Colonic mucosa (tissue), 4 donors: ENCODE measurements around the gene GALNT15. TPM values are rescaled to one million over a fixed set of nuclear protein-coding genes. Genes with fewer than 3 reads are reported as not detected.

Experiments
- DNase-seq: peaks from one replicate; pipeline ENCODE4 v3.0.0-alpha.2; 2020
- H3K27ac ChIP-seq: fragments of 200-600 bp; one replicate; pipeline ENCODE4 v1.8.0; 2021
- H3K27me3 ChIP-seq: fragments of 200-600 bp; one replicate; pipeline ENCODE4 v1.8.0; 2021
- H3K36me3 ChIP-seq: fragments of 200-600 bp; one replicate; pipeline ENCODE4 v1.8.0; 2021
- H3K4me1 ChIP-seq: fragments of 200-600 bp; one replicate; pipeline ENCODE4 v1.8.0; 2021; ENCODE audit warnings: mild to moderate bottlenecking
- H3K4me3 ChIP-seq: fragments of 200-600 bp; one replicate; pipeline ENCODE4 v1.8.0; 2021
- H3K9ac ChIP-seq, 2 donors: one replicate each; pipeline ENCODE4 v1.7.0; 2013; ENCODE audit warnings: control low read depth in 2 of 2, low read depth in 2 of 2, low read length in 2 of 2
- H3K9me3 ChIP-seq: fragments of 200-600 bp; one replicate; pipeline ENCODE4 v1.8.0; 2021
- intact Hi-C: fragments of 100-400 bp; cut with DNase I; formaldehyde crosslinking; loops from one replicate; pipeline ENCODE4 v1.14.1; 2022
- total RNA-seq, 2 donors: library from RNA; stranded (reverse); fragmentation: NEBNext Ultra II Directional in 1 of 2; extraction: Animal tissue kit (Norgen Biotek cat#: 25700) in 1 of 2; gene quantifications; one replicate each; pipeline ENCODE4 v1.2.1, GENCODE V29; 2021
- TF ChIP-seq, protein P1 (sequence below): fragments of 200-600 bp; IDR thresholded peaks from one replicate; pipeline ENCODE4 v1.8.0; 2022; ENCODE audit warnings: antibody characterized with exemption, mild to moderate bottlenecking
- donor health status: healthy.
- donor health status: DM: no; HTN: no; CAD: no.
- donor health status: DM: no; HTN: no; CAD: no.

The GALNT15 gene
- total RNA-seq, 2 donors from 2014 or later: 2.1 to 4.5 TPM

DNA sequence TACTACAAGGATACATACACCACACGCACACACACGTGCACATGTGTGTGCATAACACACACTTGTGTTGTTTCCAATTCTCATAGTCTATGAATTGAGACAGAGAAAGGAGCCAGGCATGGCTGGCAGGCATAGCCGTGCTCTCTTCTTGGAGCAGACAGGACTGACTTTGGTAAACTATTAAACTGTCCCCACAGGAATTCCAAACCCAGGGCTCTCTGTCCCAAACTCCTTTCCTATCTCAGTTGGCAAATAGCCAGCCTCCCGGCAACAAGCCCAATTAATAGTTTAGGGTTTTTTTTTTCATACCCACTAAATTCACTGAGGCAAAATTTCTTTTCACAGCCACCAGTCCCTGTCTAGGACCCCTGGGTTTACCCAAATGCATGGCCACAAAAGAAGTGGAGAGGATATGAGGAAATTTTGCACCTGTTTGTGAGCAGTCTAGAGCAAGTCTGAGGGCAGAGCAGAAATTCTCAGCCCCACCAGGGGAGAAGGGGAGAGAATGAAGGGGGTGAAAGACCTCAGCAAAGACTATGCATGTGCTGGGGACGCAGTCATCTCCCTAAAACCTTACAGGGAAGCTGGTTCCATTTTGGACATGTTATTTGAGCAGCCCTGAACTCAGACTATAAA lies 17.8 kb downstream of the GALNT15 start:
- H3K36me3 ChIP-seq: no peaks in the 10 kb centered on the region
- no peaks in the 10 kb centered on the region for H3K27me3 ChIP-seq
- no peaks in the 10 kb centered on the region for H3K9me3 ChIP-seq
- H3K27ac ChIP-seq: no peak overlapping the region
- TF ChIP-seq, protein P1, sequence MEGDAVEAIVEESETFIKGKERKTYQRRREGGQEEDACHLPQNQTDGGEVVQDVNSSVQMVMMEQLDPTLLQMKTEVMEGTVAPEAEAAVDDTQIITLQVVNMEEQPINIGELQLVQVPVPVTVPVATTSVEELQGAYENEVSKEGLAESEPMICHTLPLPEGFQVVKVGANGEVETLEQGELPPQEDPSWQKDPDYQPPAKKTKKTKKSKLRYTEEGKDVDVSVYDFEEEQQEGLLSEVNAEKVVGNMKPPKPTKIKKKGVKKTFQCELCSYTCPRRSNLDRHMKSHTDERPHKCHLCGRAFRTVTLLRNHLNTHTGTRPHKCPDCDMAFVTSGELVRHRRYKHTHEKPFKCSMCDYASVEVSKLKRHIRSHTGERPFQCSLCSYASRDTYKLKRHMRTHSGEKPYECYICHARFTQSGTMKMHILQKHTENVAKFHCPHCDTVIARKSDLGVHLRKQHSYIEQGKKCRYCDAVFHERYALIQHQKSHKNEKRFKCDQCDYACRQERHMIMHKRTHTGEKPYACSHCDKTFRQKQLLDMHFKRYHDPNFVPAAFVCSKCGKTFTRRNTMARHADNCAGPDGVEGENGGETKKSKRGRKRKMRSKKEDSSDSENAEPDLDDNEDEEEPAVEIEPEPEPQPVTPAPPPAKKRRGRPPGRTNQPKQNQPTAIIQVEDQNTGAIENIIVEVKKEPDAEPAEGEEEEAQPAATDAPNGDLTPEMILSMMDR: no peak
- H3K4me1 ChIP-seq: no peaks in the 10 kb centered on the region
- intact Hi-C loops: no loop called here
- no peak overlapping the region for H3K9ac ChIP-seq
- DNase-seq: no peak
- H3K4me3 ChIP-seq: no peak overlapping the region

DNA sequence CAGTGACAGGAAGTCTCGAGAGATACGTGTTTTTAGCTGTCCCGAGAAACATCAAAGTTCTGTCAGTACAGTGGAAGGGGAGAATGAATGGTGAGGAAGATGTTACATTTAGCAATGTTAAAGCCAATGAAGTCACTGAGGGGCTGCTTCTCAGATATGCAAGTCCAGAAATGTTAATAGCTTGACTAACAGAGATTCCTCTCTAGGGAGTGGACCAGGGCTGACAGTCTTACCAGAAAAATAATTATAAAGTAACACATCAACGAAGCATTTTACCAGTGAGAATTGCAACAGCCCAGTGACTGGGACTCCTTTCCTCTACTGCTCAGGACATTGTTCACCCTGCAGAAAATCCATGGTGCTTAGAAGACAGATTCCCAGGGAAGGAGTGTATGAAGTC lies 23.9 kb downstream of the GALNT15 start:
- intact Hi-C loops: no loop called here
- no peaks in the 10 kb centered on the region for H3K36me3 ChIP-seq
- TF ChIP-seq, protein P1: no peak
- no peak overlapping the region for H3K9ac ChIP-seq
- DNase-seq: no peak
- no peaks in the 10 kb centered on the region for H3K4me1 ChIP-seq
- no peak overlapping the region for H3K4me3 ChIP-seq
- no peak overlapping the region for H3K27ac ChIP-seq
- no peaks in the 10 kb centered on the region for H3K9me3 ChIP-seq
- no peaks in the 10 kb centered on the region for H3K27me3 ChIP-seq

DNA sequence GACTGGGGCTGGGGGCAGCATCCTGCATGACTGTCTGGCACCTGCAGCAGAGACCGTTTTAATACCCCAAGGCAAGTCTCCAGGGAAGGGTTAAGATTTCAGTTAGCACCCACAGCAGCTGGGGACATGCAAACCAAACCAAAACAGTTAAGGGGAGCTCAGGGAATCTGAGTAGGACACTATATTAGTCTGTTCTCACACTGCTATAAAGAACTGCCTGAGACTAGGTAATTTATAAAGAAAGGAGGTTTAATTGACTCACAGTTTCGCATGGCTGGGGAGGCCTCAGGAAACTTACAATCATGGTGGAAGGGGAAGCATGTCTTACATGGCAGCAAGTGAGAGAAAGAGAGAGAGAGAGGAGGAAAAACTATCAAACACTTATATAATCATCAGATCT lies 25.3 kb downstream of the GALNT15 start:
- intact Hi-C loops: no loop called here
- Histone ChIP-seq H3K27me3 (no peaks in the 10 kb centered on the region), H3K4me1 (no peaks in the 10 kb centered on the region), H3K36me3 (no peaks in the 10 kb centered on the region), H3K4me3 (no peak overlapping the region), H3K9me3 (no peaks in the 10 kb centered on the region), H3K9ac (no peak overlapping the region), H3K27ac (no peak overlapping the region)
- TF ChIP-seq, protein P1: no peak
- no peak for DNase-seq

DNA sequence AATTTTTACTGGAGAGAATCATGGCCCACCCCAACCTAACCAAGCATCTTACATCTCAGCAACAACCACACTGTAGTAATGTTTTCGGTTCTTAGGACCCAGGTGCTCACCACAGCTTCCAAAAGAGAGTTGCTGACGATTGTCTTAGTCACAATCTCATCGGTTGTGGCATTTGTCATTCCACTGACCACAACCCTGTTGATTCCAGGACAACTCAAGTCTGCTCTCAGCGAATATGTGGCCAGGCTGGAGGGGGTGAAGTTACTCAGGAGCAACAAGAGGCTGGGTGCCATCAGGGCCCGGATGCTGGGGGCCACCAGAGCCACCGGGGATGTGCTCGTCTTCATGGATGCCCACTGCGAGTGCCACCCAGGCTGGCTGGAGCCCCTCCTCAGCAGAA lies 25.9 kb downstream of the GALNT15 start:
- DNase-seq: no peak
- no peak overlapping the region for H3K4me3 ChIP-seq
- TF ChIP-seq, protein P1: no peak
- H3K4me1 ChIP-seq: no peaks in the 10 kb centered on the region
- H3K9me3 ChIP-seq: no peaks in the 10 kb centered on the region
- H3K27ac ChIP-seq: no peak overlapping the region
- H3K27me3 ChIP-seq: no peaks in the 10 kb centered on the region
- no peaks in the 10 kb centered on the region for H3K36me3 ChIP-seq
- intact Hi-C loops: no loop called here
- no peak overlapping the region for H3K9ac ChIP-seq

DNA sequence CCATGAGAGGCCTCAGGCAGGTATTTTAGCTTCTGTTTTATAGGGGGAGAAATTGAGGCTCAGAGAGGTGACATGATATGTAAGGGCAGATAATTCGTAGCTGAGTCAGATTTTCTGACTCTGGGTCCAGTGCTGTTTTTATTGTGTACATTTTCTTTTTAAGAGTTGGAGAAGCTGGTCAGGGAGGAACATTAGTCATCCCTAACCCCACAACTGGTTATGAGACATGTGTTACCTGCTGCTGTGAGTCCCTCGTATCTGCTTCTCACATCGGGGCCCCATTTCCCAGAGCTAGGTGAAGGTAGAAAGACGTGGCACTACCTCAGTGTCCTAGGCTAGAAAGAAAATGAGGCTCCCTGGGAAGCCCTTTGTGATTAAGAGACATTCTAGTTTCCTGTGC lies 28.6 kb downstream of the GALNT15 start:
- Histone ChIP-seq H3K4me1 (no peaks in the 10 kb centered on the region), H3K9ac (no peak overlapping the region), H3K4me3 (no peak overlapping the region), H3K9me3 (no peaks in the 10 kb centered on the region), H3K27me3 (no peaks in the 10 kb centered on the region), H3K36me3 (no peaks in the 10 kb centered on the region), H3K27ac (no peak overlapping the region)
- intact Hi-C loops: no loop called here
- TF ChIP-seq, protein P1: no peak
- DNase-seq: no peak
